Superior temporal gyrus (tissue), 1 donor: ENCODE data around the gene SLC25A43.
A peak's percentile ranks its signal among the peaks of the same experiment; 100 is the strongest.
"Not testable (repeated sequence)": the region's sequence is repeated elsewhere in the genome, so short reads cannot be mapped to it uniquely, and the experiment has no call there.

Source experiments
- DNase-seq: peaks from one replicate; pipeline ENCODE4 v3.0.0-alpha.2; 2016; ENCODE audit errors: extremely low spot score

SLC25A43 gene

GRCh38 chrX:119468551-119469312, 69.6 kb downstream of the SLC25A43 start:
- peak; percentile 76 for DNase-seq

DNA sequence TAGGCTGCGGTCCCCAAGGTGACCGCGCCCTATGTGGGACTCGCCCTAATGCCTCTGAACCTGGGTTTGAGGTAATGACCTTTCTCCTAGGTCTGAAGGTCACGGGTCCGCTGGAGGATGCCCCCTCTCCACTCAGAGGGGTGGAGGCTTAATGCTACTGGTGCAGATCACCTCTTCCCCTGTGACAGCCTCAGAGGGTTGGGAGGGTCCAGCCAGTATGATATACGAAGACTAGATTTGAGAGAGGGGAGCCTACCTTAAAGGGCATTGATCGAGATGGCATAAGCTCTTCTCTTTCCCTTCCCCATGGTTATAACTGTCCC, 70.1 kb downstream of the SLC25A43 start:
- DNase-seq, result no peak

GRCh38 chrX:119474615-119475388, 75.7 kb downstream of the SLC25A43 start:
- DNase-seq, result no peak

DNA sequence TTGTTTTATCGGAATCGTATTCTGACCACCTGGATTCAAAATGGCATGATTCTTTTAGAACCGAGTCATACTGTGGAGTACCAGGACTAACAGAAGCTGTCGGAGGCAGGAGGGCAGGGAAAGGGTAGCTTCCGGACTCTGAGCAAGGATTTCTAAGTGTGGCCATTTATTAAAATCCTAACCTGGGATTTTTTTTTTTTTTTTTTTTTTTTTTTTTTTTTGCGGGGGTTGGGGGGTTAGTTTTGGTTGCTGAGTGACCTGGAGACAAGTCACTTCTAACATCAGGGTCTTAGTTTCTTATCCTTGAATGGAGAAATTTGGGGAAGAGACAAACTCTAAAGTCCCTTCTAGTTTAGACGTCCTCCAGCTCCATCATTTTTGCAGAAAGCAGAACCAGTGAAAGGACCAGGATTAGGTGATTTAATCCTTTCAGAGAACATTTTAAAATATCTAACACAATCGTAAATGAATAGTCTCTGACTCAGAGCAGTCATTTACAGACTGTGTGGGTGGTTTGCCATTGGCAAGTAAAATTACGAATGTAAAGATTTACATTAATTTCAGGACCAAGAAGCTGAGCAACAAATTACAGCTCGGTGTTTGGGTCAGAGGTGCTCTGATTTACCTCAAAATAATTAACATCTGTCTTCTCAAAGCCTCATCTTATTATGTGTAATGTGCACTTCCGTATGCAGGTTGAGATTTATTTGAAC, 76.4 kb downstream of the SLC25A43 start:
- no peak for DNase-seq

- no peak for DNase-seq
Measured at GRCh38 chrX:119477812-119478232, 78.7 kb downstream of the SLC25A43 start.

DNA sequence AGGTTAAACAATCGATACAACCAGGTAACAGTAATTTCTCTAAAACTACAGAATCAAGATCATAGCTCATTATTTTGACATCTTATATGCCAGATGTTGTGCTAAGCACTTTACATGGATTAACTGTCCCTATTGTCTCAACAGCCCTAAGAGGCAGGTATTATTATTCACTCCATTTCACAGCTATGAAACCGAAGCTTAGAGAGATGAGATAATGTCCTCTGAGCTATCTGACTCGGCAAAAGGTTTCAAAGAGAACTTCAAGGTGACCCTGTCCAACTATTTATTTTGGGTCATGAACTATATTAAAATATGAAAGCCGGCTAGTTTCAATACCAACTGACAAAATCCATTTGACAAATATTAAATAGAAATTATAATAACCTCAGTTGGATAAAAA, 79.4 kb downstream of the SLC25A43 start:
- DNase-seq, result no peak

DNA sequence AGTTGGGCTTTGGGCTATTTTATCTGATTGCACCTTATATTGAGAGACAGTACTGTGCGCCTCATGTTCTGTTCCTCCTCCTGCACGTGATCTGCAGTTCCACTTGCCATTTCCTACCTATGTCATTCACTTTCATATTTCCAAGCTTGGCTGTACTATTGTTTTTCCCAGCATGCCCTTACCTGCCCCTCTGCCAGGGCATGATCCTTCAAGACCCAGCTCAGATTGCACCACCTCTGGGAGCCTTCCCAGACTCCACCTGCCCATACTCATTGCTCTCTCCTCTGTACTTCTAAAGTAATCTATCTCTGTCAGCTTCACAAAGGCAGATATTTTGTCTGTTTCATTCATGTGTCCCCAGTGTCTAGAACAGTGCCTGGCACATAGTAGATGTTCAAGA, 80.7 kb downstream of the SLC25A43 start:
- DNase-seq, result no peak

DNA sequence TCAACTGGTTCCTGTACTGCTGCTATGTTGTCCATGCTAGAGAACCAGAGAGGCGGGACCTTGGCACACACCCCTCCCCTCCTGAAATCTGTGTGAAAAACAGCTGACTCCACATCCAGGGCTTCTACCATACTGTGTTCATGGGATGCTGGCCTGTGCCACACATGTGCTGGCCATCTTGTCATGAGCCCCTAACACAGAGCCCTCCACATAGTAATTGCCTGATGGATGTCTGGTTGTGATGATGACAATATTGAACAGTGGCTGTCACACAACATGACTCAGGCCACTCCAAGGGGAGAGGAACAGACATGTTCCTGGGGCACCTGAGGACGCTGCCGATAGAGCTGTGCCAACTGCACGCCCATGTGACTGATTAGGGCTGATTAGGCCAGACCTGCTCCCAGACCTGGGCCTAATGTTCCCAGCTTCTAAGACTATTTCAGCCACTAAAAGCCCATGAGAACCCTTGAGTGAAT, 82.2 kb downstream of the SLC25A43 start:
- DNase-seq, result no peak

DNA sequence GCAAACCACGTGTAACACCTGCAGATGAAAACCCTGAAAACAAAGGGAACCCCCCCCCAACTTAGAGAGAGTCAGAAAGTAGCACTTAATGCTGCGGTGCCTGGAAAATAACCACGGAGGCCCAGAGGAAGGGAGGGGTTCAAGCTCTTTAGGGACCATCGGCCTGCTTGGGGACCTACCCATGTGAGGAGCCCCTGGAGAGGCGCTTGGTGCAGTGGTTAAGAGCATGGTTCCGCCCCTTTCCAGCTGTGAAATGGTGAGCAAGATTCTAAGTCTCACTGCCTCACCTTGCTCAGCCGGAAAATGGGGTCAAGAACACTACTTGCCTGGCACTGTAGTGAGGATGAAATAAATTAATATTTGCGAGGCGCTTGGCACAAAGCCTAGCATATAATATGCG, 82.9 kb downstream of the SLC25A43 start:
- no peak for DNase-seq

GRCh38 chrX:119482481-119483480, 83.6 kb downstream of the SLC25A43 start:
- peak; percentile 19 for DNase-seq

DNA sequence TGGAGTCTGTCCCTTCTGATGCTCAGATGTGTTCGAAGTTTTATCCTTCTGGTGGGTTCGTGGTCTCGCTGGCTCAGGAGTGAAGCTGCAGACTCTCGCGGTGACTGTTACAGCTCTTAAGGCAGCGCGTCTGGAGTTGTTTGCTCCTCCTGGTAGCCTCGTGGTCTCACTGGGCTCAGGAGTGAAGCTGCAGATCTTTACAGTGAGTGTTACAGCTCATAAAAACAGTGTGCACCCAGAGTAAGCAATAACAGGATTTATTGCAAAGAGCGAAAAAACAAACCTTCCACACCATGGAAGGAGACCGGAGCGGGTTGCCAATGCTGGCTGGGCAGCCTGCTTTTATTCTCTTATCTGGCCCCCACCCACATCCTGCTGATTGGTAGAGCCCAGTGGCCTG, 87.6 kb downstream of the SLC25A43 start:
- no peak for DNase-seq

- not testable (repeated sequence) for DNase-seq
Measured at GRCh38 chrX:119487766-119488165, 88.6 kb downstream of the SLC25A43 start.

- DNase-seq, result peak; percentile 60
Measured at GRCh38 chrX:119488749-119489148, 89.6 kb downstream of the SLC25A43 start.

DNA sequence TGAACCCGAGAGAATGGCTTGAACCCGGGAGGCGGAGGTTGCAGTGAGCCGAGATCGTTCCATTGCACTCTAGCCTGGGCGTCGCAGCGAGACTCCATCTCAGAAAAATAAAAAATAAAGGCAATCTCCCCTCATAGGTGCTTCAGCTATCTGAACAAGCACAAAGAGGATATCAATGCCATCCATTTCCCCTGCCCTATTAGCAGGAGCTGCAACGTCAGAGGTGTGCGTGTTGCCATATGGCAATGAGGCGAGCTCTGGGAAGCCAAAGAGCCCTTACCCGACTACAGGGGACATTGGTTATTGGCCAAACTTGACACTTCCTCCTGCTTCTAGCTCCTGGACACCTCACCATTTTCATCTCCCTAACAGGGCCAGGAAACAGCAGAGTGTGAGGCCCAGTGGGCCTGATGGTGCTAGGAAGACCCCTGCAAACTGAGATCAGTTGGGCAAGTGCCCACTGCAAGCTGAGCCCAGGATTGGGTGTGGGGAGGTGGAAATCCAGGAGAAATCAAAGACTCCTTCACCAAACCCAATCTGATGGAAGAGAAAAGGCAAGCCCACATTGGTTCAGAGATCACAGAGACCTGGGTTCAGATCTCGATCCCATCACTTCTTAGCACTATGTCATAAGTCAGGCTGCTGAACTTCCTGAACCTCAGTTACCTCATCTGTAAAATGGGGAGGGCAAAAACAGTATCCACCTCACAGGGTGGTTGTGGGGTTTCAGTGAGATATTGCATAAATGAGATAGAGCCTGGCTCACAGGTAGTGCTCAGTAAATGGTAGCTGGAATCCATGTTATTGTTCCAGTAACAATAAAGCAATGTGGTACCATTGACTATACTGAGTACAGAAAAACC, 90.3 kb downstream of the SLC25A43 start:
- no peak for DNase-seq

GRCh38 chrX:119492463-119492862, 93.3 kb downstream of the SLC25A43 start:
- DNase-seq, result no peak

DNA sequence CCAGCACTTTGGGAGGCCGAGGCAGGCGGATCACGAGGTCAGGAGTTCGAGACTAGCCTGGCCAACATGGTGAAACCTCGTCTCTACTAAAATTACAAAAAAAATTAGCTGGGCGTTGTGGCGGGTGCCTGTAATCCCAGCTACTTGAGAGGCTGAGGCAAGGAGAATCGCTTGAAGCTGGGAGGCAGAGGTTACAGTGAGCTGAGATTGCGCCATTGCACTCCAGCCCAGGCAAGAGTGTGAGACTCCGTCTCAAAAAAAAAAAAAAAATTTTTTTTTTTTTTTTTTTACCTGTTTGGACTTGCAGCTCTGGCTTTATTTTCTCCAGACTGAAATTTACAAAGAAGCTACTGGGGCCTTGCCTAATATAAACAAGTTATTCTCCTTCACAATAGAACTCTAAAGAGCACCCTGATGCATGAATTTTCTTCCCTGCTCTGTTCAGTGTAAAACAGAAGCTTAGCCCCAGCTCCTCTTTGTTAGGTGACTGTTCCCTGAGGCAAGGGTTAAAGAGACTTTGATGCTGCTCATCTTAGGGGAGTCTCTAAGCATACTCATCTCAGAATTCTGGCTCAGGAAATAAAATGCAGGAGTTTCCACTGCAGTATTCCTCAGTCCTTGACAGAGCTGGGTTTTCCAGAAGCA, 94.8 kb downstream of the SLC25A43 start:
- not testable (repeated sequence) for DNase-seq

- DNase-seq, result no peak
Measured at GRCh38 chrX:119495734-119496726, 96.9 kb downstream of the SLC25A43 start.

GRCh38 chrX:119497185-119497584, 98.0 kb downstream of the SLC25A43 start:
- DNase-seq, result no peak
